Gastroesophageal sphincter (tissue), 4 donors: ENCODE data around the gene RFTN2. TPM values are rescaled to one million over a fixed set of nuclear protein-coding genes. Genes with fewer than 3 reads are reported as not detected.
A peak's percentile ranks its signal among the peaks of the same experiment; 100 is the strongest.

Experiments used
- ATAC-seq: fragments of 150-250 bp; one replicate; pipeline ENCODE4 v1.9.1; 2016; ENCODE audit warnings: mild to moderate bottlenecking, moderate library complexity
- H3K27ac ChIP-seq, 4 donors: fragments of 200-600 bp; sonication (generic) in 3 of 4; 1 replicate in 3 of 4; 2 replicates in 1 of 4; pipeline ENCODE4 v1.5.1; 2016 to 2019
- H3K27me3 ChIP-seq: fragments of 200-600 bp; sonication (generic); one replicate; pipeline ENCODE4 v1.5.1; 2019
- H3K36me3 ChIP-seq, 2 donors: fragments of 200-600 bp; sonication (generic); one replicate each; pipeline ENCODE4 v1.5.1; 2019; ENCODE audit warnings: control low read depth in 1 of 2
- H3K4me1 ChIP-seq, 3 donors: fragments of 200-600 bp; sonication (generic); 1 replicate in 2 of 3; 2 replicates in 1 of 3; pipeline ENCODE4 v1.5.1; 2016 to 2019; ENCODE audit warnings: control low read depth in 2 of 3
- H3K4me3 ChIP-seq, 2 donors: fragments of 200-600 bp; sonication (generic); one replicate each; pipeline ENCODE4 v1.5.1; 2019; ENCODE audit warnings: mild to moderate bottlenecking in 1 of 2, moderate library complexity in 1 of 2
- H3K9me3 ChIP-seq, 3 donors: fragments of 200-600 bp; sonication (generic); one replicate each; pipeline ENCODE4 v1.5.1; 2017 to 2019; ENCODE audit warnings: control low read depth in 2 of 3
- EP300 ChIP-seq: sonication (generic); formaldehyde crosslinking; IDR thresholded peaks from one replicate; pipeline ENCODE4 v1.6.1; 2017; ENCODE audit warnings: antibody characterized with exemption, mild to moderate bottlenecking
- POLR2A ChIP-seq, 2 donors: fragments of 450-650 bp; IDR thresholded peaks; one replicate each; pipeline ENCODE4 v1.6.1; 2017; ENCODE audit warnings: antibody characterized with exemption in 2 of 2, mild to moderate bottlenecking in 2 of 2, moderate library complexity in 1 of 2
- POLR2AphosphoS5 ChIP-seq: sonication (generic); formaldehyde crosslinking; IDR thresholded peaks from one replicate; pipeline ENCODE4 v1.6.1; 2017; ENCODE audit warnings: antibody characterized with exemption
- WGBS, 2 donors: methylation state at CpG; one replicate each; pipeline ENCODE4 v1.1.5; 2018; ENCODE audit warnings: low coverage in 1 of 2; 5-methylcytosine and 5-hydroxymethylcytosine counted together
- total RNA-seq, 4 donors: library from RNA; depleted of rRNA; stranded (reverse); fragments of >200 nt; gene quantifications; one replicate each; pipeline ENCODE4 v1.1.0, GENCODE V29; 2016
- TF ChIP-seq, protein P1 (sequence below), 4 experiments: fragments of 200-600 bp in 2 of 4; fragments of 450-650 bp in 2 of 4; sonication (generic) in 1 of 4; IDR thresholded peaks; one replicate each; pipeline ENCODE4 v1.5.1; 2017 to 2019; ENCODE audit warnings: antibody characterized with exemption in 4 of 4, mild to moderate bottlenecking in 2 of 4, moderate library complexity in 2 of 4

The RFTN2 gene
- total RNA-seq, 4 donors from 2014 or later, result 4.2 to 8.9 (median 7.8) TPM

DNA sequence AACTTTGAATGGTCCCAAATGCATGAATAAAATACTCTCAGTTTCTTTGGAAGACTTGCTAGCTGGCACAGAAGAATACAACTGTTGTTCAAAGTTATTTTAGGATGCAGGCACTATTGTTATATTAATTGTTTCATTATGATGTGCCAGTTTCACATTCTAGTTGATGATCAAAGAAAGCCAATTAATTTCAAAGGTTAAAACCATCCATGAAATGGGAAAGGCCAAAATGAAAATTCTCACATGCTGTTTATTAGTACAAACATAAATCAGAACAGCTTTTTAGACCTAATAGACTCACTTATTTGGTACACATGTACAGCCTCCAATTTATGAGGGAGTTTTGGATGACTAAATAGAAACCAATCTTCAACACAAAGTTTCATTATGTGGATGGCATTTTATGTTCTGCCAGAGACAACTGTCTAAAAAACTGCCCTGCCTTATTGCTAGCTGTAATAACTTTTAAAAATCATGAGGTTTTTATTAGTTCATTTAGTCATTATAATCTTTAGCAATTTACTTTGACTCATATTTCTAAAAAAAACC, 42.2 kb downstream of the RFTN2 start:
- Histone ChIP-seq H3K36me3 (no peaks in the 10 kb centered on the region), H3K4me1 (no peaks in the 10 kb centered on the region), H3K4me3 (no peak overlapping the region), H3K27ac (no peak overlapping the region), H3K27me3 (no peaks in the 10 kb centered on the region), H3K9me3 (no peaks in the 10 kb centered on the region)
- no peak for ATAC-seq
- TF ChIP-seq, protein P1, sequence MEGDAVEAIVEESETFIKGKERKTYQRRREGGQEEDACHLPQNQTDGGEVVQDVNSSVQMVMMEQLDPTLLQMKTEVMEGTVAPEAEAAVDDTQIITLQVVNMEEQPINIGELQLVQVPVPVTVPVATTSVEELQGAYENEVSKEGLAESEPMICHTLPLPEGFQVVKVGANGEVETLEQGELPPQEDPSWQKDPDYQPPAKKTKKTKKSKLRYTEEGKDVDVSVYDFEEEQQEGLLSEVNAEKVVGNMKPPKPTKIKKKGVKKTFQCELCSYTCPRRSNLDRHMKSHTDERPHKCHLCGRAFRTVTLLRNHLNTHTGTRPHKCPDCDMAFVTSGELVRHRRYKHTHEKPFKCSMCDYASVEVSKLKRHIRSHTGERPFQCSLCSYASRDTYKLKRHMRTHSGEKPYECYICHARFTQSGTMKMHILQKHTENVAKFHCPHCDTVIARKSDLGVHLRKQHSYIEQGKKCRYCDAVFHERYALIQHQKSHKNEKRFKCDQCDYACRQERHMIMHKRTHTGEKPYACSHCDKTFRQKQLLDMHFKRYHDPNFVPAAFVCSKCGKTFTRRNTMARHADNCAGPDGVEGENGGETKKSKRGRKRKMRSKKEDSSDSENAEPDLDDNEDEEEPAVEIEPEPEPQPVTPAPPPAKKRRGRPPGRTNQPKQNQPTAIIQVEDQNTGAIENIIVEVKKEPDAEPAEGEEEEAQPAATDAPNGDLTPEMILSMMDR (IDR thresholded peaks at IDR 0.05), result no peak
- TF ChIP-seq POLR2AphosphoS5 (no peak), EP300 (no peak), POLR2A (IDR thresholded peaks at IDR 0.05) (no peak)

- TF ChIP-seq EP300 (no peak), POLR2A (IDR thresholded peaks at IDR 0.05) (no peak), POLR2AphosphoS5 (no peak)
- TF ChIP-seq, protein P1 (IDR thresholded peaks at IDR 0.05), result no peak
- H3K9me3 ChIP-seq, result no peaks in the 10 kb centered on the region
- no peaks in the 10 kb centered on the region for H3K36me3 ChIP-seq
- peak overlapping the region in 2 of 4 donors; percentile 24 to 35 for H3K27ac ChIP-seq
- no peak overlapping the region for H3K4me3 ChIP-seq
- ATAC-seq, result peak; percentile 51
- 0 to 15% methylated on average over 1 to 4 of the region's 4 CpGs for WGBS, 2 donors
- no peaks in the 10 kb centered on the region for H3K4me1 ChIP-seq
- H3K27me3 ChIP-seq, result no peaks in the 10 kb centered on the region
These were observed 47.3 kb downstream of the RFTN2 start for GRCh38 chr2:197628043-197628500.

- peak overlapping the region in 1 of 4 donors; percentile 24 for H3K27ac ChIP-seq
- TF ChIP-seq, protein P1 (IDR thresholded peaks at IDR 0.05), result no peak
- TF ChIP-seq EP300, result no peak
- no peak for TF ChIP-seq POLR2A (IDR thresholded peaks at IDR 0.05)
- no peak for TF ChIP-seq POLR2AphosphoS5
- H3K4me1 ChIP-seq, result no peaks in the 10 kb centered on the region
- ATAC-seq, result no peak
- H3K27me3 ChIP-seq, result no peaks in the 10 kb centered on the region
- H3K4me3 ChIP-seq, result no peak overlapping the region
- WGBS, 2 donors, result 79 to 90% methylated on average over 2 to 7 of the region's 7 CpGs
- no peaks in the 10 kb centered on the region for H3K9me3 ChIP-seq
- H3K36me3 ChIP-seq, result no peaks in the 10 kb centered on the region
These were observed 48.3 kb downstream of the RFTN2 start for GRCh38 chr2:197626965-197627625.

- no peak for ATAC-seq
- Histone ChIP-seq H3K4me1 (no peaks in the 10 kb centered on the region), H3K9me3 (no peaks in the 10 kb centered on the region), H3K27ac (no peak overlapping the region), H3K27me3 (no peaks in the 10 kb centered on the region), H3K36me3 (peaks cover 0 to 9% of the 10 kb centered on the region in 2 donors), H3K4me3 (no peak overlapping the region)
- WGBS, 2 donors, result 25 to 27% methylated on average over 1 of the region's 1 CpG
- TF ChIP-seq POLR2A (IDR thresholded peaks at IDR 0.05) (no peak), POLR2AphosphoS5 (no peak), EP300 (no peak)
- TF ChIP-seq, protein P1 (IDR thresholded peaks at IDR 0.05), result no peak
These were observed 55.3 kb downstream of the RFTN2 start for GRCh38 chr2:197620133-197620532.
